ENCODE results near the gene ARMC5.

DNA sequence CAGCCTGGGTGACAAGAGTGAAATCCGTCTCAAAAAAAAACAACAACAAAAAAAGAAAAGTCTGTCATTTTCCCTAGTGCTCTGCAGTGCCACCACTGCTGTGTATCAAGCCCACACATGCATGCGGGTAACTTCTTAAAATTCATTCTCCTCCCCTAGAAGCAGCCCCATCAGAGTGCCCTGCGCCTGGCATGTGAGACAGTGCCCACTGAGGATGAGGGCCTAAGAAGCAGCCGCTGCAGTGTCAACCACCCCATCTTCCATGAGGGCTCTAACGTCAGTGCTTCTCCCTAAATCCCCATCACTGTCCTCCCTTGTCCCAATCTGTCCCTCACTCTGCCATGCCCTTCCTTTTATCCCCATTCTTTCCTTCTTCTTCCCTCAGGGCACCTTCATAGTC, 41.4 kb upstream of the ARMC5 start:
- no peak for TF ChIP-seq EZH2 (IDR thresholded peaks at IDR 0.05; ENCODE audit: insufficient read depth, low read length)
- TF ChIP-seq, protein P1, sequence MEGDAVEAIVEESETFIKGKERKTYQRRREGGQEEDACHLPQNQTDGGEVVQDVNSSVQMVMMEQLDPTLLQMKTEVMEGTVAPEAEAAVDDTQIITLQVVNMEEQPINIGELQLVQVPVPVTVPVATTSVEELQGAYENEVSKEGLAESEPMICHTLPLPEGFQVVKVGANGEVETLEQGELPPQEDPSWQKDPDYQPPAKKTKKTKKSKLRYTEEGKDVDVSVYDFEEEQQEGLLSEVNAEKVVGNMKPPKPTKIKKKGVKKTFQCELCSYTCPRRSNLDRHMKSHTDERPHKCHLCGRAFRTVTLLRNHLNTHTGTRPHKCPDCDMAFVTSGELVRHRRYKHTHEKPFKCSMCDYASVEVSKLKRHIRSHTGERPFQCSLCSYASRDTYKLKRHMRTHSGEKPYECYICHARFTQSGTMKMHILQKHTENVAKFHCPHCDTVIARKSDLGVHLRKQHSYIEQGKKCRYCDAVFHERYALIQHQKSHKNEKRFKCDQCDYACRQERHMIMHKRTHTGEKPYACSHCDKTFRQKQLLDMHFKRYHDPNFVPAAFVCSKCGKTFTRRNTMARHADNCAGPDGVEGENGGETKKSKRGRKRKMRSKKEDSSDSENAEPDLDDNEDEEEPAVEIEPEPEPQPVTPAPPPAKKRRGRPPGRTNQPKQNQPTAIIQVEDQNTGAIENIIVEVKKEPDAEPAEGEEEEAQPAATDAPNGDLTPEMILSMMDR (IDR thresholded peaks at IDR 0.05; ENCODE audit: insufficient read depth, low read depth, low read length) = no peak
